Activated effector memory CD4-positive, alpha-beta T cell treated with anti-CD3 and anti-CD28 coated beads, Interleukin-2, amount 50 U/mL, for 16 hours (primary cell): ENCODE measurements around the gene DOCK2.
"Not testable (repeated sequence)": the region's sequence is repeated elsewhere in the genome, so short reads cannot be mapped to it uniquely, and the experiment has no call there.

Source experiments
- DNase-seq: peaks from one replicate; pipeline ENCODE4 v3.0.0-alpha.2; 2020

The DOCK2 gene

GRCh38 chr5:169637085-169637548 is at the start of gene DOCK2:
Gene DOCK2 (plus strand): TSS chr5:169637275. CDS start chr5:169637327, 52 bp downstream.
- peak; percentile 88 for DNase-seq

- no peak for DNase-seq
These were observed 46.5 kb upstream of the DOCK2 start for GRCh38 chr5:169590602-169591001.

GRCh38 chr5:169591636-169592035 is 45.4 kb upstream of the DOCK2 start:
- no peak for DNase-seq

GRCh38 chr5:169592937-169593650 is 44.0 kb upstream of the DOCK2 start:
- DNase-seq: no peak

GRCh38 chr5:169595172-169595820 is 41.8 kb upstream of the DOCK2 start:
- DNase-seq: no peak

GRCh38 chr5:169599451-169599850 is 37.6 kb upstream of the DOCK2 start:
- DNase-seq: no peak

GRCh38 chr5:169602535-169602934 is 34.5 kb upstream of the DOCK2 start:
- no peak for DNase-seq

GRCh38 chr5:169606279-169606678 is 30.8 kb upstream of the DOCK2 start:
- no peak for DNase-seq

- no peak for DNase-seq
These were observed 29.2 kb upstream of the DOCK2 start for GRCh38 chr5:169607882-169608281.

GRCh38 chr5:169609716-169610115 is 27.4 kb upstream of the DOCK2 start:
- DNase-seq: no peak

GRCh38 chr5:169610606-169611005 is 26.5 kb upstream of the DOCK2 start:
- DNase-seq: no peak

GRCh38 chr5:169615561-169615960 is 21.5 kb upstream of the DOCK2 start:
- DNase-seq: no peak

GRCh38 chr5:169624307-169624706 is 12.8 kb upstream of the DOCK2 start:
- not testable (repeated sequence) for DNase-seq

- no peak for DNase-seq
These were observed 10.3 kb upstream of the DOCK2 start for GRCh38 chr5:169626779-169627178.

- no peak for DNase-seq
These were observed 9.5 kb upstream of the DOCK2 start for GRCh38 chr5:169627551-169627950.

- DNase-seq: no peak
These were observed 8.2 kb upstream of the DOCK2 start for GRCh38 chr5:169628892-169629291.

- DNase-seq: no peak
These were observed 7.1 kb upstream of the DOCK2 start for GRCh38 chr5:169629847-169630548.

- no peak for DNase-seq
These were observed 5.7 kb upstream of the DOCK2 start for GRCh38 chr5:169631360-169631759.

GRCh38 chr5:169632946-169633345 is 4.1 kb upstream of the DOCK2 start:
- no peak for DNase-seq

GRCh38 chr5:169634606-169635005 is 2.5 kb upstream of the DOCK2 start:
- DNase-seq: no peak

GRCh38 chr5:169635936-169636335 is 1.1 kb upstream of the DOCK2 start:
- DNase-seq: no peak

- no peak for DNase-seq
These were observed 494 bp upstream of the DOCK2 start for GRCh38 chr5:169636477-169637084.

- peak; percentile 89 for DNase-seq
These were observed 560 bp downstream of the DOCK2 start for GRCh38 chr5:169637549-169638121.
